Cardiac septum (tissue), 1 donor: ENCODE data around the gene DYNLL1. TPM values are rescaled to one million over a fixed set of nuclear protein-coding genes. Genes with fewer than 3 reads are reported as not detected.

ENCODE experiments used
- DNase-seq: peaks from one replicate; pipeline ENCODE4 v3.0.0-alpha.2; 2020; ENCODE audit warnings: low spot score
- intact Hi-C: fragments of 100-400 bp; cut with DNase I; formaldehyde crosslinking; loops from one replicate; pipeline ENCODE4 v1.14.0; 2022
- total RNA-seq: library from RNA; stranded (reverse); fragmentation: NEBNext Ultra II Directional; extraction: Animal tissue kit (Norgen Biotek cat#: 25700); gene quantifications from one replicate; pipeline ENCODE4 v1.2.1, GENCODE V29; 2021
- donor health status: DM: no; HTN: no; CAD: no.

Gene DYNLL1
- total RNA-seq, 1 donor from 2014 or later = 243 TPM

DNA sequence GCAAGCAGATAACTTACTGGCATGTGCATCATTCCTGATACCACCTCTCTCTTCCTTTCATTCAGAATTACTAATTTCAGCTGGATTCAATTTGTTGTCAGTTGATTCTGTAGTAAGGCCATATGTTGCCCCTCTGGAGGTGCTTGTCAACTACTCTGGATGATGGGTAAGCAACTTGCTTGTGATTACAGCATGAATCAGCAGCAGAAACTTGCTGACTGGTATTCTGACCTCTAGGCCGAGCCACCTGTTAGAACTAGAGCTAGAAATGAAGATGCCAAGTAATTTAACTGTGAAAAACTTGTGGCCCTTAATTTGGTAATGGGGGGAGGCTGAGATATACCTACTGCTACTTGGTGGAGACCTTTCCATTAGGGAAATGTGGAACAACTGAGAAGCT lies 43.4 kb downstream of the DYNLL1 start:
- DNase-seq = no peak
- intact Hi-C loops = no loop called here

DNA sequence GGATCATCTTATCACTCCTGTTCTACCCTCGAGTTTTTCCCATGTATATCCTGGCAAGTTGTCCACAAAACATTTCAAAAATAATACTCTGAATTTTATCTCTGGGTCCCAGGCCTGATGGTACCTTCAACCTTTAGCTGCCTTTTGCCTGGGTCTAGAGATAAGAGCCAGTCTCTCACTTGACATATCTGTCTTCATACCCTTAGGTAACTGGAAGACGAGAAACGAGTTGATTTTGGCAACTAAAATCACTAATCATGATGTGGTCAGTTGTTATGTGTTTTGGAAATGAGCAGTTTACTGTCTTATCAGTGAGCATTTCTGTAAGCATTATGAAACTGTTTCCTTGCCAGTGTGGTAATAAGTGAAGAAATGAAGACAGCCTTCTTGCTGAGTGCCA lies 44.5 kb downstream of the DYNLL1 start:
- no peak for DNase-seq
- intact Hi-C loops = no loop called here

DNA sequence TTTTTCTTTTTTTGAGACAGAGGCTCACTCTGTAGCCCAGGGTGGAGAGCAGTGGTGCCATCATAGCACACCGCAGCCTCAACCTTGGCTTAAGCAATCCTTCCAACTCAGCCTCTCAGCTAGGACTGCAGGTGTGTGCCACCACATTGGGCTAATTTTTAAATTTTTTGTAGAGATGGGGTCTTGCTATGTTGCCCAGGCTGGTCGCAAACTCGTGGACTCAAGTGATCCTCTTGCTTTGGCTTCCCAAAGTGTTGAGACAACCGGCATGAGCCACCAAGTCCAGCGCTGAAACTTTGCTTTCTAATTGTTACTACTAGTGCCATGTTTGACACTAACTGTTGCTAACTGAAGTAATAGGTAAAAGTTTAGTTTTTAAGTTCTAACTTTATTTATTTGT lies 46.3 kb downstream of the DYNLL1 start:
- no peak for DNase-seq
- intact Hi-C loops = no loop called here

DNA sequence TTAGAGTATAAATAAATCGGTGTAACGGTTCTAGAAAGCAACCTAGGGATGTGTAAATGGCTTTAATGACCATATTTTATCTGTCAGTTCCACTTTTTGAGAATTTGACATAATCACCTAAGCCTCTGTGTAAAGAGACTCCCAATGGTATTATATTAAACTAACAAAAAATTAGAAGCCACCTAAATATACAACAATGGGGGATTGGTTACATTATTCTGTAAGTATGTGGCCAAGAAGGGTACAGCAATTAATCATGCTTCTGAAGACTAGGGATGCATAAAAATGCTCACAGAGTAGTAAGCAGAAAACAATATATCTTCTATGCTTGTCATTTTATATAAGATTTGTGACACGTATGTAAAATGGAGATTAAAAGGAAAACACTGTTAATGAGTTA lies 48.8 kb downstream of the DYNLL1 start:
- intact Hi-C loops = no loop called here
- no peak for DNase-seq

DNA sequence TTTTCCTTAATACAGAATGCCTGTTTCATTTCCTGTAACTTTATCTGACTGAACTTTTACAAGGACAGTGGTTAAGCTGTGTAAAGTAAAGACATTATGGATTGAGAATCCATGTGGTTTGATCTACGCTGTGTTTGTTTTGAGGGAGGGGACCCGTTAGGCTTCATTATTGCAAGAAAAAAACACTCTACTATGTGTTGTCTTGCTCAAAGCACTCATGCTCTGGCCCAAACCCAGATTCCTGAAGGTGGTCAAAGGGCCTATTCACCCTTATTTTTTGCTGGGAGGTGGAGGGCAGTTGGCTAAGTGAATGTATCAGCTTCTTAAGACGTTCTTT lies 50.1 kb downstream of the DYNLL1 start:
- DNase-seq = no peak
- intact Hi-C loops = no loop called here

Other genes starting within 250 kb of the DYNLL1 start
- 73.8 TPM for gene PXN, start 230.4 kb upstream of the DYNLL1 start, total RNA-seq
- gene RNU4-2, start 204.2 kb upstream of the DYNLL1 start, total RNA-seq = 27,323 TPM
- gene RNU4-1, start 202.9 kb upstream of the DYNLL1 start, total RNA-seq = 3,560 TPM
- 2.4 TPM for gene SIRT4, start 193.8 kb upstream of the DYNLL1 start, total RNA-seq
- gene PLA2G1B, start 168.3 kb upstream of the DYNLL1 start, total RNA-seq = not detected
- gene MSI1, start 126.9 kb upstream of the DYNLL1 start, total RNA-seq = 9.7 TPM
- gene COX6A1, start 58.0 kb upstream of the DYNLL1 start, total RNA-seq = 232 TPM
- gene TRIAP1, start 49.7 kb upstream of the DYNLL1 start, total RNA-seq = 11.9 TPM
- 12.9 TPM for gene GATC, start 49.7 kb upstream of the DYNLL1 start, total RNA-seq
- gene SRSF9, start 26.4 kb upstream of the DYNLL1 start, total RNA-seq = 38.6 TPM
- 31.8 TPM for gene COQ5, start 33.0 kb downstream of the DYNLL1 start, total RNA-seq
- gene RNF10, start 38.2 kb downstream of the DYNLL1 start, total RNA-seq = 249 TPM
- 36.5 TPM for gene POP5, start 85.3 kb downstream of the DYNLL1 start, total RNA-seq
- 2.8 TPM for gene CABP1, start 144.5 kb downstream of the DYNLL1 start, total RNA-seq
- gene MLEC, start 191.0 kb downstream of the DYNLL1 start, total RNA-seq = 103 TPM
- gene UNC119B, start 214.3 kb downstream of the DYNLL1 start, total RNA-seq = 10.9 TPM
- 58.4 TPM for gene ACADS, start 229.7 kb downstream of the DYNLL1 start, total RNA-seq